ENCODE measurements around the gene STX1A.

DNA sequence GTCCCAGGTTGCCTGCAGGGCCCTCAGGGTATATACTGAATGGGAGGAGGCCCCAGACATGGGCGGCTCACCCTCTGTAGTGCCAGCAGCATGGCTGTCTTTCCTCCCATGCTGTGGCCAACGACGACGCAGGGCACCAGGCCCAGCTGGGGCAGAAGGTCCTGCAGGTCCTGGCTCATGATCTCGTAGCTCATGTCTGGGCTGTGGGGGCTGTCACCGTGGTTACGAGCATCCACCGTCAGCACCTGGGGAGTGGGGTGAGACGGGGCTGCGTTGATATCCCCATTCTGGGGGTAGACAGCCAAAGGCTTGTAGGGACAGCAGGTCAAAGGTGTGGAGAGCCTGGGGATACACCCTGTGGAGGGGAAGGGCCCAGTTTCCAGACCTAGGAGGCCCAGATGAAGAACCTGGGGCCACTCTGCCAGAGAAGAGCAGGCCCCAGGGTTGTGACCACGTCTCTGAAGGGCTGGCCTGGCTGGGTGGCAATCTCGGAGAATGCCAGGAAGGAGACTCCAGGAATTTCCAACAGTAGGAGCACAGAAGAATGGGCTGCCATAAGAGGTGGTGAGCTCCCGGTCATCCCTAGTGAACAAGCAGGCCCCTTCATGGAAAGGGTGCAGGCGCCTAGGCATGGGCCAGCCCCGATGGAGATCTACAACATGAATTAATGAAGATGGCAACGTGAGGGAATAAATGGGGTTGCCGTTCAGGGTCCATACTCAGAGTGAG, 18.2 kb upstream of the STX1A start:
- no peak for TF ChIP-seq POLR2A (IDR thresholded peaks at IDR 0.05)
- TF ChIP-seq, protein P1, sequence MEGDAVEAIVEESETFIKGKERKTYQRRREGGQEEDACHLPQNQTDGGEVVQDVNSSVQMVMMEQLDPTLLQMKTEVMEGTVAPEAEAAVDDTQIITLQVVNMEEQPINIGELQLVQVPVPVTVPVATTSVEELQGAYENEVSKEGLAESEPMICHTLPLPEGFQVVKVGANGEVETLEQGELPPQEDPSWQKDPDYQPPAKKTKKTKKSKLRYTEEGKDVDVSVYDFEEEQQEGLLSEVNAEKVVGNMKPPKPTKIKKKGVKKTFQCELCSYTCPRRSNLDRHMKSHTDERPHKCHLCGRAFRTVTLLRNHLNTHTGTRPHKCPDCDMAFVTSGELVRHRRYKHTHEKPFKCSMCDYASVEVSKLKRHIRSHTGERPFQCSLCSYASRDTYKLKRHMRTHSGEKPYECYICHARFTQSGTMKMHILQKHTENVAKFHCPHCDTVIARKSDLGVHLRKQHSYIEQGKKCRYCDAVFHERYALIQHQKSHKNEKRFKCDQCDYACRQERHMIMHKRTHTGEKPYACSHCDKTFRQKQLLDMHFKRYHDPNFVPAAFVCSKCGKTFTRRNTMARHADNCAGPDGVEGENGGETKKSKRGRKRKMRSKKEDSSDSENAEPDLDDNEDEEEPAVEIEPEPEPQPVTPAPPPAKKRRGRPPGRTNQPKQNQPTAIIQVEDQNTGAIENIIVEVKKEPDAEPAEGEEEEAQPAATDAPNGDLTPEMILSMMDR (IDR thresholded peaks at IDR 0.05) = no peak
